NCI-H187 (cell line): ENCODE measurements around the gene MSMB.
"Not testable (repeated sequence)": the region's sequence is repeated elsewhere in the genome, so short reads cannot be mapped to it uniquely, and the experiment has no call there.

Source experiments
- DNase-seq, 2 experiments: peaks; one replicate each; lab custom pipeline; 2025; lab: John Stamatoyannopoulos, UW

Gene MSMB

DNA sequence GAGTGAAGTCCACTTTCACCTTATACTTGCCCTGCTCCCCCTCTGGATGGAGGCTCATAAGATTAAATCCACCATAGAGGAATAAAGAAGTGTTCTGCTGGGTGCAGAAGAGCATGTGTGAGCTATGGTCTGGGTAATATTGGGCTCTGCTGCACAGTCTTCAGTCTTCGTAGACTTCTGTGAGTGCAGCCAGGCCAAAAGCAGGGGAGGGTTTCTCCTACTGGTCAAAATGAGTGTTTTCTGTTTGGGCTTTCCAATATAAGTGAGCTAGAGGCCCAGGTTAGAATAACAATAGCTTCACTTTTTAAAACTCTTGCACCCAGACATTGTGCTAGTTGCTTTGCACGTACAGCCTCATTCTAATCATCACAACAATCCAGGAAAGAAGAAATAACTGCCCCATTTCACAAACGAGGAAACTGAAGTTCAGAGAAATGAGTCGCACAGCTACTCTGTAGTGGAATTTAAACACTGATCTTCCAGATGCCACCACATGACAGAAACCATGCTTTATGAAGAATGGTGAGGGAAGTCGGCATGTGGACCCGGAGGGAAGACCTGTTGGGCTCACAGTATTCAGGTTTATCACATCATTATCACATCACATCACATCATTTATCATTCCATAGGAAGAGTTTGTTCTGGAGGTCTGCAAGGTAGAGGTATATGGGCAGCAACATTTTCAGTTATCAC, 23.8 kb upstream of the MSMB start:
- no peak for DNase-seq

- no peak for DNase-seq
Observed at GRCh38 chr10:46068905-46069304, 22.8 kb upstream of the MSMB start.

DNA sequence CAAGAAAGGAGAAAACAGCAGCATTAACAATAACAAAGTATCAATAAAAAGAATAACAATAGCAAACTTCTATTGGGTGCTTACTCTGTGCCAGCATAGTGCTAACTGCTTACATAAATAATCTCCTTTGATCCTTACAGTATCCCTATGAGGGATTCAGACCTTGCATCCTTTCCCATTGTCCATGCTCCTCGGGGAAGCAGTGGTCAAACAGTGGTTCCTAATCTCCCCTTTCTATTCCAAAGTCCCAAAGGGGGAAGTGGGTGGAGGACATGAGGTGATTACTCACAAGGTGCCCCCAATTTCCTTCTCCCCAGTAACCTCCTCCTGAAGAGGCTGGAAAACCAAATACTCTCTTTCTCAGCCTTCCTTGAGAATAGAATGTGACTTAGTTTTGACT, 22.0 kb upstream of the MSMB start:
- DNase-seq = no peak

GRCh38 chr10:46064269-46064817, 18.3 kb upstream of the MSMB start:
- no peak for DNase-seq

DNA sequence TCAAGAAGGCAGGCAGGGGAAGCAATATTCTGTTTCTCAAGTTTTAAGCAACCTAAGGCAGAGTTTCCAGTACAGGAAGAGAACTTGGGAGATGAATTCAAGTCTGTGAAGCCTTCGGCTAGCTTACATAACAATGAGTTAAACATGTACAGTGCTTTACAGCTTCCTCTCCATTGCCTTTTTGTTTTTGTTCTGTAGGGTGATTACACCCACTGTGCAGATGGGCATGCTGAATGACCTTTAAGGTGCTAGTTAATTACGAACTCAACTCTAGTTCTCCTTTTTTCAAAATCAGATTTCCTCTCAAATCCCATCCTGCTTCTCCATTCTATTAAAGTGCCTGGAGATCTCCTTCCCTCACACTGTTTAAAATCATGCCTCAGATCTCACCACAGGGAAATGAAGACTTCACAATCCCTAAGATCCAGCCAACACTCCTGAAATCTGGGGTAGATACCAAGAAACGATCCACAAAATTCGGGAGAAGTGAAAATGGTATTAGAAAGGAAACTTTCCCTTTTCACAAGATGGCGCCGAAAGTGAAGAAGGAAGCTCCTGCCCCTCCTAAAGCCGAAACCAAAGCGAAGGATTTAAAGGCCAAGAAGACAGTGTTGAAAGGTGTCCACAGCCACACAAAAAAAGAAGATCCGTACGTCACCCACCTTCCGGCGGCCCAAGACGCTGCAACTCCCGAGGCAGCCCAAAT, 16.8 kb upstream of the MSMB start:
- no peak for DNase-seq

DNA sequence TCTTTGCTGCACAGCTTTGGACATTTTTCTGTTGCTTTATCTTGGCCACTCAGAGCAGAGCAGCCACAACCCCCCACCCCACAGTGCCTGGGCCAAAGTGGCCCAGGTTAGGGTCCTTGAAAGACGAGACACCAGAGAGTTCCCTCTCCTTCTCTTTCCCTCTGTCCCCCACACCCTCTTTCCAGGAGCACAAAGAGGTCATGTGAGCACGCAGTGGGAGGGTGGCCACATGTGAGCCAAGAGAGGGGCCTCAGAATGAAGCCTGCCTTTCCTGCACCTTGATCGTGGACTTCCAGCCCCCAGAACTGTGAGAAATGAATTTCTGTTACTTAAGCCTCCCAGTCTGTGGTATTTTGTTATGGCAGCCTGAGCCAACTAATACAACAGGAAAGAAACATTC, 14.6 kb upstream of the MSMB start:
- DNase-seq = no peak

DNA sequence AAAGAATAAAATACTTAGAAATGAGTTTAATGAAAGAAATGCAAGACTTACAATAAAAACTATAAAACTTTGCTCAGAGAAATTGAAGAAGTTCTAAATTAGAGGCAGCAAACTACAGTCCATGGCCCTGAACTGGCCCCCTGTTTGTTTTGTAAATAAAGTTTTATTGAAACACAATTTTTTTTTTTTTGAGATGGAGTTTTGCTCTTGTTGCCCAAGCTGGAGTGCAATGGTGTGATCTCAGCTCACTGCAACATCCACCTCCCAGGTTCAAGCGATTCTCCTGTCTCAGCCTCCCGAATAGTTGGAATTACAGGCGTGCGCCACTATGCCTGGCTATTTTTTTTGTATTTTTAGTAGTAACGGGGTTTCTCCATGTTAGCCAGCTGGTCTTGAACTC, 11.9 kb upstream of the MSMB start:
- not testable (repeated sequence) for DNase-seq

DNA sequence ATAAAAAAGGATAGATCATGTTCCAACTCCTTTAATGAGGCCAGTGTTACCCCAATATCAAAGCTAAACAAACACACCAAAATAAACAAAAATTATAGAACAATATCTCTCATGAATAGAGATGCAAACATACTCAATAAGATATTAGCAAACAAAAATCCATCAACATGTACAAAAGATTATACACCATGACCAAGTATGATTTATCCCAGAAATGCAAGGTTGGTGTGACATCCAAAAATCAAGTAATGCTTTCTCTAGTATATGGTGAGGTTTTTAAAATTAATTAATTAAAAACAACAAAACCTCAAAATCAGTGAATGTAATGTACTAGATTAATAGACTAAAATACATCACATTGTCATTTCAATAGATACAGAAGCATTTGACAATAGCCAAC, 11.0 kb upstream of the MSMB start:
- DNase-seq = no peak

DNA sequence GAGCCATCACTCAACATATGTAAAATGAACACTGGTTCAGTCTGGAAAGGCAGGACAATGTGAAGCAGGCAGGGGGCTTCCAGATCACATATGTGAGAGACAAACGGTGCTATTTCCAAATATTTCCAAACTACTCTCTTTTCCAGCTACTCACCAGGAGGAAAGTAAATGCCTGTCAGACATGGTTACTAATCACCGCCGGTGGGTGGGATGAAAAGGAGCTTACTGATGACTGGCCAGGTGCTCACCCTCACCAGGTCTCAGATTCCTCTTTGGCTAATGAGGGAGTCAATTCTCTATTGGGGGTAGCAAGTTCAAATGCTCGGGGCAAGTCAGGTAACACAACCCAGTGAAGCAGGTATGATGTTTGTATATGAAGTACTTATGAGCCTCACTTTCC, 9.7 kb upstream of the MSMB start:
- DNase-seq = no peak

GRCh38 chr10:46053534-46054434, 7.7 kb upstream of the MSMB start:
- DNase-seq = no peak

- DNase-seq = no peak
Observed at GRCh38 chr10:46052791-46053375, 6.8 kb upstream of the MSMB start.

DNA sequence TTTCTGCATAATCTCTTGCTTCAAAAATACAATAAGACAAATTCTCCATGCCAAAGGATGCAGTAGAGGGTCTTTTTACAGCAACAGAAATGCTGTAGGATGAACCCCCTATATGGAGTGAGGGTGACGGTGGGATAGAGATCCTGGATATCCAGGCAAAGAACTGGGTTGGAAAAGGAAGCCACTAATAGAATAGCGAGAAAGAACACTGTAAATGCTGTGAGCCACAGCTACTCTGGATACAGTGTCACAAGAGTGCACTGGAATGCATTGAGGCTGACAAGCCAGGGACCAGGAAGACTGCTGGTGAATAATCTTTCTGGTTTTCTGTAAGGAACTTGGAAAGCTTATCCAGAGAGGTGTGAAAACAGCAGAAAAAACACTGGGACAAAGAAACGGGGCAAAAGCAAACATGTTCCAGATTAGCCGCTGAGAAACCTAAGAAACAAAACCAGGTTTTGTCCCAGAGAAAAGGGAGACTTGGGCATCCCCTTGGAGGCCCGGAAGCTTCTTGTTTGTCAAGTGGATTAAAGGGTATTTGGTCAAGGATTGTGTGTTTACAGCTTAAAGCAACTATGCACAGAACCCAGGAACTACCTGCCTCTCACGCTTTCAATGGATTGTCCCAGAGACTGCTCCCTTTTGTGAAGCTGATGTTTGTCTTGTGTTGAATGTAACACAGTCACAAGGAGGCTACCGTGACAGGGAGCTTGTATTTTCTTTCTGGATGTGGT, 6.2 kb upstream of the MSMB start:
- no peak for DNase-seq

GRCh38 chr10:46050941-46051623, 5.0 kb upstream of the MSMB start:
- DNase-seq = no peak

DNA sequence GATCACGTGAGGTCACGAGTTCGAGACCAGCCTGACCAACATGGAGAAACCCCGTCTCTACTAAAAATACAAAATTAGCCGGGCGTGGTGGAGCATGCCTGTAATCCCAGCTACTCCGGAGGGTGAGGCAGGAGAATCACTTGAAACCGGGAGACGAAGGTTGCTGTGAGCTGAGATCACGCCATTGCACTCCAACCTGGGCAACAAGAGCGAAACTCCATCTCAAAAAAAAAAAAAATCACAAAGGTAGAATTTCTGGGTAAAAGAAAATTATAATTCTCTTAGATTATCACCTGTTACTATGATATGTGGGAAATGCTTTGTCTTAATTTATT, 3.4 kb upstream of the MSMB start:
- DNase-seq = not testable (repeated sequence)

DNA sequence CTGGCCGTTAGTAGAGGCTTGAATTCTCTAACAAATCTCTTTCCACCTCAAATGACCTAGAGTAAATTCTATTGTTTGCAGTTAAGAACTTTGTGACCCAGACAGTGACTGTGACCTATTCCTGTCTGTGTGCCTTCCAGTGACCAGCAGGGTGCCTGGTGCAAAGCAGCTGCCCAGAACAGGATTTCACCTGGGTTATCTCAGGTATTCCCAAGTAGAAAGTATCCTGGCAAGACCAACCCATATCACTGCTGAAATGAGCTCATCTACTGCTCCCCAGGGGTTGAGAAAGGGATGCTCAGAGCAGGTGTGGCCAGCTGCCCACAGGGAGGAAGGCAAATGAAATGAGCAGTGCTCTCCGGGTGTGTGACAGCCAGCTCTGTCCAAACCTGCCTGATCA, 2.1 kb upstream of the MSMB start:
- no peak for DNase-seq

DNA sequence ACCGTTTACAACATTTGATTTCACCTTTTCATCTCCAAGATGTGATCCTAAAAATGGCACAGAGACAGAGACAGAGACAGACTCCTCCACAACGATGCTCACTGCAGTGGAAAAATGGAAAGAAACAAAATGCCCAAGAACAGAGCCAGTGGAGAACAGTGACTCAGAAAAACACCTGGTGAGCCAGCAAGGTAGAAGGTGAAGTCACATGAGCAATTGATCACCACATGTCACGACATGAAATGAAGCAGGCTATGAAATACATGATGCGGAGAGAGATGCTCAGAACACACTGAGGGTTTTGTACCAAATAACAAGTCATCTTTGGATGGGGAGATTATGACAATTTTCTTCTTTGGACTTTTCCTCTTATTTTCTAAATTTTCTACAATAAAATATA, 3.5 kb downstream of the MSMB start:
- no peak for DNase-seq

GRCh38 chr10:46040004-46040403, 6.1 kb downstream of the MSMB start:
- DNase-seq = no peak

- no peak for DNase-seq
Observed at GRCh38 chr10:46037107-46037825, 8.8 kb downstream of the MSMB start.

- no peak for DNase-seq
Observed at GRCh38 chr10:46035923-46036849, 9.9 kb downstream of the MSMB start.
